ENCODE measurements around the gene CXCR5.

The CXCR5 gene

DNA sequence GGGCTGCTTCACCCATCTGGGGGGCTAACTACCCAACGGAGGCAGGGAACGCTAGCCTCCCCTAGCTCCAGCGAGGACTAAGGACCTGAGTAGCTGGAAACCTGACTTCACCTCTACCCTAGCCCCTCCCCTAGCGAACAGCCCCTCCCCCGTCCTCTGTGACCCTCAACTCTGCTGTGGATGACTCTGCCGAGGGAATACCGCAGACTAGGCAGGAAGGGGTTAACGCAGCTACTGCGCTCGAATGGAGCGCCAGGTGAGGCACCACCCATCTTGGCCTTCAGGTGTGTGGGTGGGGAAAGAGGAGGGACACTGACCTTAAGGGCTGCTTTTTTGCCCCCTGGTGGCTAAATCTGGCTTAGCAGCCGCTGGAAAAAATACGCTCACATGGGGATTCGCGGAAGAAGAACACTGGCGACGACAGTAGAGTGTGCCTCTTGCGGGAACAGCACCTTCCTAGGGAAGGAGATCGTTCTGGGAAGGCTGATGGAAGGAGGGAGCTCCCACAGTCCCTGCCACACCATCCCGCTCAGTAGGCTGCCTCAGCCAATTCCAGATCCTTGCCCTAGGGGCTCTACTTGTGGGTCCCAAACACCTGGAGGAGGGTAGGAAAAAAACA, 46.5 kb downstream of the CXCR5 start:
- peak overlapping the region; percentile 81 for H3K4me3 ChIP-seq (ENCODE audit: low read depth, low read length)
- H3K36me3 ChIP-seq (ENCODE audit: control insufficient read depth, insufficient read depth, low read length): no peaks in the 10 kb centered on the region
- no peaks in the 10 kb centered on the region for H3K79me2 ChIP-seq
- H2AFZ ChIP-seq: peak overlapping the region; percentile 88
- H3K4me2 ChIP-seq (ENCODE audit: low read length): peak overlapping the region; percentile 94
- no peaks in the 10 kb centered on the region for H3K9me3 ChIP-seq (ENCODE audit: control insufficient read depth, low read length)
- no peak overlapping the region for H3K9ac ChIP-seq
- peak overlapping the region; percentile 93 for H3K27ac ChIP-seq
- TF ChIP-seq, protein P1, sequence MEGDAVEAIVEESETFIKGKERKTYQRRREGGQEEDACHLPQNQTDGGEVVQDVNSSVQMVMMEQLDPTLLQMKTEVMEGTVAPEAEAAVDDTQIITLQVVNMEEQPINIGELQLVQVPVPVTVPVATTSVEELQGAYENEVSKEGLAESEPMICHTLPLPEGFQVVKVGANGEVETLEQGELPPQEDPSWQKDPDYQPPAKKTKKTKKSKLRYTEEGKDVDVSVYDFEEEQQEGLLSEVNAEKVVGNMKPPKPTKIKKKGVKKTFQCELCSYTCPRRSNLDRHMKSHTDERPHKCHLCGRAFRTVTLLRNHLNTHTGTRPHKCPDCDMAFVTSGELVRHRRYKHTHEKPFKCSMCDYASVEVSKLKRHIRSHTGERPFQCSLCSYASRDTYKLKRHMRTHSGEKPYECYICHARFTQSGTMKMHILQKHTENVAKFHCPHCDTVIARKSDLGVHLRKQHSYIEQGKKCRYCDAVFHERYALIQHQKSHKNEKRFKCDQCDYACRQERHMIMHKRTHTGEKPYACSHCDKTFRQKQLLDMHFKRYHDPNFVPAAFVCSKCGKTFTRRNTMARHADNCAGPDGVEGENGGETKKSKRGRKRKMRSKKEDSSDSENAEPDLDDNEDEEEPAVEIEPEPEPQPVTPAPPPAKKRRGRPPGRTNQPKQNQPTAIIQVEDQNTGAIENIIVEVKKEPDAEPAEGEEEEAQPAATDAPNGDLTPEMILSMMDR (IDR thresholded peaks at IDR 0.05): peak; percentile 93
- H3K4me1 ChIP-seq: peaks cover 6% of the 10 kb centered on the region
- H3K27me3 ChIP-seq (ENCODE audit: control insufficient read depth, insufficient read depth, low read length): no peaks in the 10 kb centered on the region

DNA sequence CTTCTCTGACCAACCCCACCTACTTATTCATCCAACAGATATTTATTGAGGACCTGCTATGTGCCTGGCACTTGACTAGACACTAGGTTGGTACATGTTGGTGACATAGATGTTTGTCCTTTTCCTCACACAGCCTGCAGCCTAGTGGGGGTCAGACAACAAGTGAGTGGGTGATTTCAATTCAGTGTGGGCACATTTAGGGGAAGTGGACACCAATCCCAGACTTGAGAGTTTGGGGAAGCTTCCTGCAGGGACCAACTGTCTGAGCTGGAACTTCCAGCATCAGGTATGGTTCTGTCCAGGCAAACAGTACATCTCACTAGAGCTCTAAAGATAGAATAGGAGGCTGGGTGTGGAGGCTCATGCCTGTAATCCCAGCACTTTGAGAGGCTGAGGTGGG, 47.9 kb downstream of the CXCR5 start:
- Histone ChIP-seq H3K9ac (no peak overlapping the region), H3K27me3 (ENCODE audit: control insufficient read depth, insufficient read depth, low read length) (no peaks in the 10 kb centered on the region)

DNA sequence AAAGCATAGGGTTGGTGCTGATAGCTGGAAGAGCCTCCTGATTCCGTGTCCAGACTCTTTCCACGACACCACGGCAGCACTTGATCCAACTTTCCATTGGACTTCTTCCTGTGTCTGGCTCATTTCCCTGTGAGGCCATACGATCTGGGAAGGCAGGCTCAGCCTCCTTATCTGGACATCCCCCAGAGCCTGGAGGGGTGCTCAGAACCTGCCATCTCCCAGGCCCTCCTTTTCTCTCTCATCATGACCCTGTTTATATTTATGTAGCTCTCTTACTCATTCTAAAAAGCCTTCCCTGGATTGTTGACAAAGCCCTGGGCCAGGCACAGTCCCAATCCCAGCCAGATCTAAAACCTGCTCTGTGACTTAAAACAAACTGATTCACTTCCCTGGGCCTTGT, 49.8 kb downstream of the CXCR5 start:
- Histone ChIP-seq H3K9ac (no peak overlapping the region), H3K36me3 (ENCODE audit: control insufficient read depth, insufficient read depth, low read length) (no peaks in the 10 kb centered on the region), H3K27ac (no peak overlapping the region), H3K4me3 (ENCODE audit: low read depth, low read length) (no peak overlapping the region), H3K4me2 (ENCODE audit: low read length) (no peak overlapping the region), H3K4me1 (peaks cover 2% of the 10 kb centered on the region), H3K9me3 (ENCODE audit: control insufficient read depth, low read length) (no peaks in the 10 kb centered on the region), H3K27me3 (ENCODE audit: control insufficient read depth, insufficient read depth, low read length) (no peaks in the 10 kb centered on the region), H3K79me2 (no peaks in the 10 kb centered on the region), H2AFZ (no peak overlapping the region)
- TF ChIP-seq, protein P1 (IDR thresholded peaks at IDR 0.05): no peak

More for the DNA sequence above, 47.9 kb downstream of the CXCR5 start:
- no peaks in the 10 kb centered on the region for H3K9me3 ChIP-seq (ENCODE audit: control insufficient read depth, low read length)
- H3K4me1 ChIP-seq: peaks cover 6% of the 10 kb centered on the region
- no peaks in the 10 kb centered on the region for H3K36me3 ChIP-seq (ENCODE audit: control insufficient read depth, insufficient read depth, low read length)
- TF ChIP-seq, protein P1 (IDR thresholded peaks at IDR 0.05): no peak
- no peak overlapping the region for H3K4me2 ChIP-seq (ENCODE audit: low read length)
- H2AFZ ChIP-seq: no peak overlapping the region
- H3K79me2 ChIP-seq: no peaks in the 10 kb centered on the region
- H3K27ac ChIP-seq: no peak overlapping the region
- H3K4me3 ChIP-seq (ENCODE audit: low read depth, low read length): no peak overlapping the region

DNA sequence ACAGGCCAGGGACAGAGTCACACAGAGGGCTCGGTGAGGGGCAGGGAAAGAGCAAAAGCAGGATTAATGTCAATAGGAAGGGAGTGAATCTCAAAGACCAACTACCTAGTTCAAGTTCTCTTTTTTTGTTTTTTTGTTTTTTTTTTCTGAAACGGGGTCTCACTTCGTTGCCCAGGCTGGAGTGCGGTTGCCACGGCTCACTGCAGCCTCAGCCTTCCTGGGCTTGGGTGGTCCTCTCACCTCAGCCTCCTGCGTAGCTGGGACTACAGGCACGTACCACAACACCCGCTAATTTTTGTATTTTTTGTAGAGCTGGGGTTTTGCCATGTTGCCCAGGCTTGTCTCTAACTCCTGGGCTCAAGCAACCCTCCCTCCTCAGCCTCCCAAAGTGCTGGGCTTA, 51.7 kb downstream of the CXCR5 start:
- no peaks in the 10 kb centered on the region for H3K27me3 ChIP-seq (ENCODE audit: control insufficient read depth, insufficient read depth, low read length)
- H3K9me3 ChIP-seq (ENCODE audit: control insufficient read depth, low read length): no peaks in the 10 kb centered on the region
- no peak overlapping the region for H3K4me2 ChIP-seq (ENCODE audit: low read length)
- H3K4me1 ChIP-seq: peaks cover 1% of the 10 kb centered on the region
- TF ChIP-seq, protein P1 (IDR thresholded peaks at IDR 0.05): no peak
- H3K9ac ChIP-seq: no peak overlapping the region
- no peaks in the 10 kb centered on the region for H3K79me2 ChIP-seq
- no peak overlapping the region for H2AFZ ChIP-seq
- no peaks in the 10 kb centered on the region for H3K36me3 ChIP-seq (ENCODE audit: control insufficient read depth, insufficient read depth, low read length)
- H3K27ac ChIP-seq: no peak overlapping the region
- no peak overlapping the region for H3K4me3 ChIP-seq (ENCODE audit: low read depth, low read length)

All from parathyroid adenoma (tissue), 2 donors.